Measurements from ENCODE around the gene CCDC170.

The CCDC170 gene

DNA sequence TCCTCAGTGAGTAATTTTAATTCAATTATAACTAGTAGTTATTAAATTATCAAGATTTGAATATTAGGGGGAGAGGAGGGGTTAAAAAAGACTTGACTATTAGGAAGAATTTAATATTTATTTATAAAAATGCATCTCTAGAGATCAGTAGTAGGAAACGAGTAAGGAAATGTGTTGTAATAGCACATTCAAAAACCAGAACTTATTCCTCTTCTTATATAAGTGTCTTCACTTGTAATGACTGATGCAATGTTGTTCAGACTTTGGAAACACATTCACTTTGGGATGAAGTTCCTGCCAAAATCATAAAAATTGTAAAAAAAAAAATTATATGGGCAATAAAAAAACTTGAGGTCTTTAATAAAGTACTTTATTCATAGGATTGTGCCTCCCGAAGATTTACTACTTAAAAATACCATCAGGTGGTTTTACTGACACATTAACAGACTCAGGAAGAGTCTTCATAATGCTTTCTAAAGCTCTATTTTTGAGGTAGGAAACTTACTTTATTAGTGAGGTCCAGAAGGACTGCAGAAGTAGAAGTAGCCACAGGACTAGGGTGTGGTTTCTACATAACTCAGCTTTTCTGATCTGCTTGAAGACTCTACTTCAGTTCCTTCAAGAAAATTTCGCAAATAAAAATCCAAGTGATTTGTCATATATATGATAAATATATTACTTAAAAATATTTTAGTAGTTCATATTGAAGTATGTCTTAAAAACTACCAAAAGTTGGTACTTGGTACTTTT is 59.8 kb downstream of the CCDC170 start:
- Histone ChIP-seq H3K36me3 (no peaks in the 10 kb centered on the region), H3K27me3 (no peaks in the 10 kb centered on the region), H3K9me3 (no peaks in the 10 kb centered on the region), H3K4me3 (ENCODE audit: low read depth, low read length) (no peak overlapping the region), H3K4me1 (no peaks in the 10 kb centered on the region)
- no peak for DNase-seq
- TF ChIP-seq, protein P1, sequence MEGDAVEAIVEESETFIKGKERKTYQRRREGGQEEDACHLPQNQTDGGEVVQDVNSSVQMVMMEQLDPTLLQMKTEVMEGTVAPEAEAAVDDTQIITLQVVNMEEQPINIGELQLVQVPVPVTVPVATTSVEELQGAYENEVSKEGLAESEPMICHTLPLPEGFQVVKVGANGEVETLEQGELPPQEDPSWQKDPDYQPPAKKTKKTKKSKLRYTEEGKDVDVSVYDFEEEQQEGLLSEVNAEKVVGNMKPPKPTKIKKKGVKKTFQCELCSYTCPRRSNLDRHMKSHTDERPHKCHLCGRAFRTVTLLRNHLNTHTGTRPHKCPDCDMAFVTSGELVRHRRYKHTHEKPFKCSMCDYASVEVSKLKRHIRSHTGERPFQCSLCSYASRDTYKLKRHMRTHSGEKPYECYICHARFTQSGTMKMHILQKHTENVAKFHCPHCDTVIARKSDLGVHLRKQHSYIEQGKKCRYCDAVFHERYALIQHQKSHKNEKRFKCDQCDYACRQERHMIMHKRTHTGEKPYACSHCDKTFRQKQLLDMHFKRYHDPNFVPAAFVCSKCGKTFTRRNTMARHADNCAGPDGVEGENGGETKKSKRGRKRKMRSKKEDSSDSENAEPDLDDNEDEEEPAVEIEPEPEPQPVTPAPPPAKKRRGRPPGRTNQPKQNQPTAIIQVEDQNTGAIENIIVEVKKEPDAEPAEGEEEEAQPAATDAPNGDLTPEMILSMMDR (IDR thresholded peaks at IDR 0.05; ENCODE audit: low read depth, low read length), result no peak

DNA sequence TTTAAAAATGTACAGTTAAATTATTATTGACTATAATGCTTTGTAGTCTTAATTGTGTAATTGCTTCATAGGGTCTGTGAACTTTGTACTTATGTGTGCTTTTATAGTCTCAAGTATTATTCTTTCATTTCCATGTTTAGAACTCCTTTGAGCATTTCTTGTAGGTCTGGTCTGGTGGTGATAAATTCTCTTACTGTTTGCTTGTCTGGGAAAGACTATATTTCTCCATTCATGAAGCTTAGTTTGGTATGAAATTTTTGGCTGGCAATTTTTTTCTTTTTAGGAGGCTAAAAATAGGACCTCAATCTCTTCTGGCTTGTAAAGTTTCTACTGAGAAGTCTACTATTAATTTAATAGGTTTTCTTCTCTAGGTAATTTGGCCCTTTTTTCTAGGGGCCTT is 67.4 kb downstream of the CCDC170 start:
- no peak for DNase-seq
- Histone ChIP-seq H3K27me3 (no peaks in the 10 kb centered on the region), H3K4me1 (no peaks in the 10 kb centered on the region), H3K4me3 (ENCODE audit: low read depth, low read length) (no peak overlapping the region), H3K9me3 (no peaks in the 10 kb centered on the region), H3K36me3 (no peaks in the 10 kb centered on the region)
- TF ChIP-seq, protein P1 (IDR thresholded peaks at IDR 0.05; ENCODE audit: low read depth, low read length), result no peak

DNA sequence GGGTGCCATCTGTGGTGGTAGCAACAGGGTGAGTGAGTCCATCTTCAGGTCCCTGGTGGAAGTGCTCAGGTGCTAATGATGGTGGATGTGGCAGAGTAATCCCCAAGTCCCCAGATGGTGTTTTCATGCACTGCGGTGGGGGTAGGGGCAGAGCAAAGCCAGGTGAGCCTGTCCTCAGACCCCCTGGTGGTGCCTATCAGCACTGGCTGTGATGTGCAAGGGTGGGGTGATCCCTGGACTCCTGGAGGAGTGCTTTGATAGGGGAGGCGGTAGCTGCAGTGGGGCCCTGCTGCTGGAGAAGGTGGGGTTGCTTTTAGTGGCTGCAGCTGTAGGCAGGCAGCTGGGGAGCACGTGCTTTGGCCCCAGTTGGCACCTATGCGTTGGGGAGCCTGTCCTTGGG is 70.8 kb downstream of the CCDC170 start:
- H3K36me3 ChIP-seq, result no peaks in the 10 kb centered on the region
- TF ChIP-seq, protein P1 (IDR thresholded peaks at IDR 0.05; ENCODE audit: low read depth, low read length), result no peak
- DNase-seq, result no peak
- no peaks in the 10 kb centered on the region; the same call in 1 of the 2 replicates for H3K27me3 ChIP-seq
- no peaks in the 10 kb centered on the region for H3K4me1 ChIP-seq
- H3K4me3 ChIP-seq (ENCODE audit: low read depth, low read length), result no peak overlapping the region
- H3K9me3 ChIP-seq, result no peaks in the 10 kb centered on the region

DNA sequence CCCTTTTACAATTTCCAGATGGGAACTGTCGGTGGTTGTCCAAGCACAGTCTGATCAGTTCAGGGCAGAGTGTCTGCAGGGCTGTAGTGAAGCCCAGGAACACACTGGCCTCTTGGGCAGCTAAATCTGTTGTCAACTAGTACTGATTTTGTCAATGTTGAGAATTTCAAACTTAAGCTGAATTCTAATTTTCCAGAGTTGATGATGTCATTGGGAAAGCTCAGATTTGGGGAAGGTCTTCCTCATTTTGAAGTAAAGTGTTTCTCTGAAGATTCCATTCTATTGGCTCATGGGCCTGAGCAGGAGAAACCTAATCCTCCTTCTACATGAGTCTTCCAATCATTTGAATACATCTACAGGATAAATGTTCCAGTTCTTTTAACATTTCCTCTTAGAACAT is 72.1 kb downstream of the CCDC170 start:
- Histone ChIP-seq H3K36me3 (no peaks in the 10 kb centered on the region), H3K4me3 (ENCODE audit: low read depth, low read length) (no peak overlapping the region), H3K27me3 (no peaks in the 10 kb centered on the region; the same call in 1 of the 2 replicates), H3K9me3 (no peaks in the 10 kb centered on the region), H3K4me1 (no peaks in the 10 kb centered on the region)
- TF ChIP-seq, protein P1 (IDR thresholded peaks at IDR 0.05; ENCODE audit: low read depth, low read length), result no peak
- no peak for DNase-seq

DNA sequence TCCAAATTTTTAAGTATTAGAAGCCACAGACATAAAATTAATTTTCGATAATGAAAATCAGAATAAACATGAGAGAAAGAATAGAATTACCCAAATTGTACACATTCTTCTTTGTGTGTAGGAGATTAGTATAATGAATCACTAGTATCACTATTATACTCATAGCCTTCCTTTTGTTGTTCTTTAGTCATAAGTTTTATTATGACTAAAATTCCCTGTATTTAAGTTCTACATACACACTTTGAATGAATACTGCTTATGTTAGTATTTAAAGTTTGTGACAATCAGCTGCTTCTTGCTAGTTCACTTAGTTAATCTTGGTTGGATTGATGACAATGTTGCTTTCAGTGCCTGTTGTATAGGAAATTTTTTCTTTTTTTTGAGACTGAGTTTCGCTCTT is 72.7 kb downstream of the CCDC170 start:
- TF ChIP-seq, protein P1 (IDR thresholded peaks at IDR 0.05; ENCODE audit: low read depth, low read length), result no peak
- Histone ChIP-seq H3K4me1 (no peaks in the 10 kb centered on the region), H3K27me3 (no peaks in the 10 kb centered on the region; the same call in 1 of the 2 replicates), H3K4me3 (ENCODE audit: low read depth, low read length) (no peak overlapping the region), H3K9me3 (no peaks in the 10 kb centered on the region), H3K36me3 (no peaks in the 10 kb centered on the region)
- DNase-seq, result no peak

DNA sequence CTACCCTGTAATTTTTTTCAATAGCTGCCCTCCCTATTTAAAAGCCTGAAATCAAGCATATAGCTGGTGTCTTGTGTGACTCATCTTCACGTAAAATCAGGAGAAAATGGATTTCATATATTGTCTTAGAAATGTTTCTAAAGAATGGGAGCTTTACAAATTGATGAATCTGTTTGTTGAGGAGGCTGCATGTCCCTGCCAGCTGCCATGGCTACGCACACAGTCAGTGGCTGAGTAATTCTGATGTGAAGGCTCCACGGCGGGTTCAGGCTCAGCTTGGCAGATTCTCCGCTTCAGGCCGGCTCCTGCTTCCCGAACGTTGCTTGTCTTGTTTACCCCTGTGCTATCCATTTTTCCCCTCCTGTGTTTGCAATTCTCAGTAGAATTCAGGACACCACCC is 82.8 kb downstream of the CCDC170 start:
- Histone ChIP-seq H3K4me3 (ENCODE audit: low read depth, low read length) (no peak overlapping the region), H3K27me3 (peaks cover 14% of the 10 kb centered on the region), H3K36me3 (no peaks in the 10 kb centered on the region), H3K9me3 (no peaks in the 10 kb centered on the region), H3K4me1 (no peaks in the 10 kb centered on the region)
- DNase-seq, result no peak
- TF ChIP-seq, protein P1 (IDR thresholded peaks at IDR 0.05; ENCODE audit: low read depth, low read length), result no peak
